Measurements from ENCODE around the gene DAAM1. TPM values are rescaled to one million over a fixed set of nuclear protein-coding genes. Genes with fewer than 3 reads are reported as not detected.

DAAM1 gene
- total RNA-seq, 3 donors from 2014 or later (not counting 1 experiment from before 2014, with no cell fraction given), result 10.9 to 31.4 (median 12.6) TPM

DNA sequence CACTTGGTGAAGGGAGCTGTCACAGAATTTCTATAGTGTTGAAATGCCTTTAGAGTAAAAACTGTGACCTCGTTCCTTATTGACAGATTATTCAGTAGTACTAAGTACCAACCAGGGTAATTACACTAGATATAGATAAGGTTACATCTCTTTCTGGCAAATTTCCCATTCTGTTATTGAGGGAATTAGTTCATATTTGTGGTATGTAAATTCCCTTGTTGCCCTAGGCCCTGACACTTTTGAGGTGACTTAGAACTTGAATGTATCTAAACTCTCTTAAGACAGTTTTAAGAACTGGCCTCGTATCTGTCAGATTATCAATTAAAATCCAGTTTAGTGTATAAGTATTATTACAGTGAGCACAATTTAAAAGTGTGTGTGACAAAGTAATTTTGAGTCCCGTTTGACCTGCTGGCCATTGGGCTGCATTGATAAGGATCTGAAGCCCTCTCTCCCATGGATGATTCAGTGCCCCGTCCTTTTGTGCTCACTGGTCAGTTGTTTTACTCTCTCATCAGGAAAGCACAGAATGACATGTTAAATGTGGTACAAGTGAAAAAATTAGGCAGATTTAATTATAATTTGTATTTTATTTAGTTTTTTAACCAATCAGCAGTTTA, 153.5 kb downstream of the DAAM1 start:
- no peaks in the 10 kb centered on the region for H3K4me1 ChIP-seq (ENCODE audit: control insufficient read depth, insufficient read depth, low read length)
- ATAC-seq (no peak), DNase-seq (no peak)
- H3K27ac ChIP-seq (ENCODE audit: low read length), result no peak overlapping the region
- peaks cover 7% of the 10 kb centered on the region for H3K36me3 ChIP-seq (ENCODE audit: control insufficient read depth, insufficient read depth, low read length)
- TF ChIP-seq, protein P1, sequence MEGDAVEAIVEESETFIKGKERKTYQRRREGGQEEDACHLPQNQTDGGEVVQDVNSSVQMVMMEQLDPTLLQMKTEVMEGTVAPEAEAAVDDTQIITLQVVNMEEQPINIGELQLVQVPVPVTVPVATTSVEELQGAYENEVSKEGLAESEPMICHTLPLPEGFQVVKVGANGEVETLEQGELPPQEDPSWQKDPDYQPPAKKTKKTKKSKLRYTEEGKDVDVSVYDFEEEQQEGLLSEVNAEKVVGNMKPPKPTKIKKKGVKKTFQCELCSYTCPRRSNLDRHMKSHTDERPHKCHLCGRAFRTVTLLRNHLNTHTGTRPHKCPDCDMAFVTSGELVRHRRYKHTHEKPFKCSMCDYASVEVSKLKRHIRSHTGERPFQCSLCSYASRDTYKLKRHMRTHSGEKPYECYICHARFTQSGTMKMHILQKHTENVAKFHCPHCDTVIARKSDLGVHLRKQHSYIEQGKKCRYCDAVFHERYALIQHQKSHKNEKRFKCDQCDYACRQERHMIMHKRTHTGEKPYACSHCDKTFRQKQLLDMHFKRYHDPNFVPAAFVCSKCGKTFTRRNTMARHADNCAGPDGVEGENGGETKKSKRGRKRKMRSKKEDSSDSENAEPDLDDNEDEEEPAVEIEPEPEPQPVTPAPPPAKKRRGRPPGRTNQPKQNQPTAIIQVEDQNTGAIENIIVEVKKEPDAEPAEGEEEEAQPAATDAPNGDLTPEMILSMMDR (IDR thresholded peaks at IDR 0.05), result no peak
- no peaks in the 10 kb centered on the region for H3K9me3 Mint-ChIP-seq
- peaks cover 7% of the 10 kb centered on the region for H3K36me3 Mint-ChIP-seq
- no peak overlapping the region for H3K4me3 Mint-ChIP-seq
- no peaks in the 10 kb centered on the region for H3K27me3 Mint-ChIP-seq (ENCODE audit: low read depth in 2 of 2)
- intact Hi-C loops (cut with micrococcal nuclease), result no loop called here
- no peak overlapping the region for H3K27ac Mint-ChIP-seq
- WGBS (ENCODE audit: insufficient coverage), result 100% methylated on average over 3 of the region's 4 CpGs
- H3K27me3 ChIP-seq (ENCODE audit: control insufficient read depth, insufficient read depth, low read length), result no peaks in the 10 kb centered on the region
- H3K4me3 ChIP-seq (ENCODE audit: low read length), result no peak overlapping the region
- H3K9me3 ChIP-seq (ENCODE audit: control insufficient read depth, insufficient read depth, low read length), result no peaks in the 10 kb centered on the region
- H3K4me1 Mint-ChIP-seq, result no peaks in the 10 kb centered on the region

DNA sequence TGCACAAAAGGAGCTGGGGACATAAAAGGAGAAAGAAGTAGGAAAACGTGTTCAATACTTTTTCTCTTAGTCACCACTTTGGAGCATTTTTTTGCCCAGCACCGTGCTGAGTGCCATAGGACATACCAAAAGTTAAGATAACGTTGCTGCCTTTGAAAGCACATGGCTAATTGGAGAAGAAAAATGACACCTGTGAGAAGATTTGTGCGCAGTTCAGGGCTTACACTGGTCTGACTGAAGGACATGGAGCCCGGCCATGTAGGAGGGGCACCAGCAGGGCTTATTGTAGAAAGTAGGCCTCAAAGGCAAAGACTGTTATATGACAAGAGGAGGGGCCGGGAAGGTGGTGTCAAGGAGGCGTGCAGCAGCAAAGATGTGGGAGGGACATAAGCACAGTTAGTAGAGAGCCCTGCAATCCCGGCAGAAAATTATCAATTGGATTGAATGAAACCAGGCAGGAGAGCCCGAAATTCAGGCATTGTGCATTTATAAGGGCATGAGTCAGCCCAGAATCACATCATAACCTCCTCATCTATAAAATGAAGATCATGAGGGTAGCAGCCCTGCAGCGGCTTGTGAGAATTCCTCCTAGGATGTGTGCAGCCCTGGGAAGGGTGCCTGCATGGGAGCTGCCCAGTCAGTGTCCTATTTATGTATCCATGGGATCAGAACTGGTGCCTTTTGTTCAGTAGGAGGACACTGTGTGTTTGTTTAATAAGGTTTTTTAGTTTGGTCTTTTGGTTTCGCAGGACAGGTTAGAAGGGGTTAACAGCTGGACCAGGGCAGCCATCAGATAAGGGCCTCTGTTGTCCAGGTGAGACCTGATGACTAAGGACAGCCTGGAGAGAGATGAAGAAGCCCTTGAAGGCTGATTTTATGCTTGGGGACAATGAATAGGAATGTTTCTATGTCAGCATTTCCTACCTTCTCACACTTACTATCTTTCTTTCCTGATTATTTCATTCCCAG, 154.3 kb downstream of the DAAM1 start:
- no peak for DNase-seq
- no peak for ATAC-seq
- intact Hi-C loops (cut with micrococcal nuclease), result no loop called here
- H3K27me3 ChIP-seq (ENCODE audit: control insufficient read depth, insufficient read depth, low read length), result no peaks in the 10 kb centered on the region
- H3K36me3 ChIP-seq (ENCODE audit: control insufficient read depth, insufficient read depth, low read length), result peaks cover 11% of the 10 kb centered on the region
- H3K4me3 ChIP-seq (ENCODE audit: low read length), result no peak overlapping the region
- no peaks in the 10 kb centered on the region for H3K9me3 Mint-ChIP-seq
- TF ChIP-seq, protein P1 (IDR thresholded peaks at IDR 0.05), result no peak
- no peaks in the 10 kb centered on the region for H3K9me3 ChIP-seq (ENCODE audit: control insufficient read depth, insufficient read depth, low read length)
- WGBS (ENCODE audit: insufficient coverage), result 94% methylated on average over 11 of the region's 11 CpGs
- H3K4me1 Mint-ChIP-seq, result no peaks in the 10 kb centered on the region
- no peak overlapping the region for H3K27ac Mint-ChIP-seq
- H3K27ac ChIP-seq (ENCODE audit: low read length), result no peak overlapping the region
- no peak overlapping the region for H3K4me3 Mint-ChIP-seq
- no peaks in the 10 kb centered on the region for H3K4me1 ChIP-seq (ENCODE audit: control insufficient read depth, insufficient read depth, low read length)
- no peaks in the 10 kb centered on the region for H3K27me3 Mint-ChIP-seq (ENCODE audit: low read depth in 2 of 2)
- H3K36me3 Mint-ChIP-seq, result peaks cover 7% of the 10 kb centered on the region

DNA sequence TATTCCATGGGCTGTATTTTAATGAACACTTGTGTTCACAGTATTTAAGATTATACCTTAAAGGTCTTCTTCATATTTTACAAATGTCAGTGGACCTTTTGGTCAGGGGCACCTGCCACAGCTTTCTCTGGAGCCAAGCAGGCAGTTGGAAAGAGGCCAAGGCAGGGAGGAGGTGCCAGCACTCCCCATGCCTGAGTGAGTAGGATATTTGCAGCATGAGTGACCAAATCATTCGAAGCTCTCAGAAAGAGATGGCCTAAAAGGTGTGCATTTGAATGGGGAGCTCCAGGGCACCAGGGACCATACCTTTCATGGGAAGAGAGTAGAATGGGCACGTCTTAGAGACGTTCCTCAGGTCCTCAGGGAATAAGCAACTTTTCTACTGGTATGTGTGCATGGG, 155.1 kb downstream of the DAAM1 start:
- TF ChIP-seq, protein P1 (IDR thresholded peaks at IDR 0.05), result no peak
- Histone ChIP-seq H3K9me3 (ENCODE audit: control insufficient read depth, insufficient read depth, low read length) (no peaks in the 10 kb centered on the region), H3K27ac (ENCODE audit: low read length) (no peak overlapping the region), H3K27me3 (ENCODE audit: control insufficient read depth, insufficient read depth, low read length) (no peaks in the 10 kb centered on the region), H3K4me3 (ENCODE audit: low read length) (no peak overlapping the region), H3K36me3 (ENCODE audit: control insufficient read depth, insufficient read depth, low read length) (peaks cover 12% of the 10 kb centered on the region), H3K4me1 (ENCODE audit: control insufficient read depth, insufficient read depth, low read length) (no peaks in the 10 kb centered on the region)
- Mint-ChIP-seq H3K4me1 (no peaks in the 10 kb centered on the region), H3K4me3 (no peak overlapping the region), H3K27me3 (ENCODE audit: low read depth in 2 of 2) (no peaks in the 10 kb centered on the region), H3K9me3 (no peaks in the 10 kb centered on the region), H3K27ac (no peak overlapping the region), H3K36me3 (peaks cover 13% of the 10 kb centered on the region)
- WGBS (ENCODE audit: insufficient coverage), result 89% methylated on average over 3 of the region's 3 CpGs
- ATAC-seq (no peak), DNase-seq (no peak)
- intact Hi-C loops (cut with micrococcal nuclease), result no loop called here

All from natural killer cell (primary cell).